Breast epithelium (tissue), 3 donors: ENCODE results near the gene KIAA1549.

Experiments used
- CTCF ChIP-seq, 3 donors: fragments of 450-650 bp; IDR thresholded peaks; one replicate each; pipeline ENCODE4 v1.5.1; 2016 to 2017; ENCODE audit warnings: antibody characterized with exemption in 3 of 3, mild to moderate bottlenecking in 3 of 3, moderate library complexity in 3 of 3
- POLR2A ChIP-seq: fragments of 450-650 bp; IDR thresholded peaks from one replicate; pipeline ENCODE4 v1.6.1; 2016; ENCODE audit warnings: antibody characterized with exemption, mild to moderate bottlenecking, moderate library complexity
- POLR2AphosphoS5 ChIP-seq, 3 donors: sonication (generic); formaldehyde crosslinking; IDR thresholded peaks; one replicate each; pipeline ENCODE4 v1.6.1; 2017; ENCODE audit warnings: antibody characterized with exemption in 3 of 3

DNA sequence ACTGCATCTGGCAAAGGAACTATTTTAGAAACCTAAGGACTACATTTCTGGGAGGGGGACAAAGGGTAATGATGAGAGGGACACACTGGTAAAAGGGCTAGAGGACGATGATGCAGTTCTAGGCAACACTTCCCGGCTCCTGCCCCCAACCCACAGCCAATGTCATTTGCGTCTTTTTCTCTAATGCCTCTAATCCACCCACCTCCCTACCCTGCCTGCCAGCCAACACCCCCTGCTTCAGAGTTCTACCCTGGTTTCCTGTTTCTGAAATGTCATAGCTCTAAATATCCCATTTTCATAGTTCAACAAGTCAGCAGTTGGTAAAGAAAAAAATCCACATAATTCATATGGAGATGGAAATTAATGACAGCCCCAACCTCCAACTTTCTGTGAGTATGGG is 79.0 kb downstream of the KIAA1549 start:
- TF ChIP-seq CTCF (IDR thresholded peaks at IDR 0.05) (no peak), POLR2A (no peak), POLR2AphosphoS5 (IDR thresholded peaks at IDR 0.05) (no peak)
